H9 (cell line): Measurements from ENCODE around the gene ESPL1. TPM values are rescaled to one million over a fixed set of nuclear protein-coding genes. Genes with fewer than 3 reads are reported as not detected.

Experiments
- DNase-seq: peaks from one replicate; pipeline ENCODE4 v3.0.0-alpha.2; 2017
- H2AFZ ChIP-seq: one replicate; pipeline ENCODE4 v1.6.1; 2013; ENCODE audit warnings: mild to moderate bottlenecking, low read length, control low read depth, moderate library complexity
- H2AK5ac ChIP-seq: 2 replicates; pipeline ENCODE4 v1.6.1; 2013; ENCODE audit warnings: low read length, control low read depth, mixed read lengths; ENCODE audit not compliant: insufficient read length
- H2BK120ac ChIP-seq: one replicate; pipeline ENCODE4 v1.6.1; 2013; ENCODE audit warnings: low read depth, mild to moderate bottlenecking, low read length, control low read depth, inconsistent platforms; ENCODE audit not compliant: poor library complexity, severe bottlenecking
- H2BK12ac ChIP-seq: 2 replicates; pipeline ENCODE4 v1.6.1; 2013; ENCODE audit warnings: low read length, control low read depth, mixed read lengths, low read depth; ENCODE audit not compliant: insufficient read length
- H2BK15ac ChIP-seq: 2 replicates; pipeline ENCODE4 v1.6.1; 2013; ENCODE audit warnings: low read depth, low read length, control low read depth
- H2BK20ac ChIP-seq: one replicate; pipeline ENCODE4 v1.6.1; 2013; ENCODE audit warnings: low read depth, mild to moderate bottlenecking, low read length, control low read depth, inconsistent platforms; ENCODE audit not compliant: poor library complexity, severe bottlenecking
- H2BK5ac ChIP-seq: 2 replicates; pipeline ENCODE4 v1.6.1; 2013; ENCODE audit warnings: low read length, control low read depth, mixed read lengths; ENCODE audit not compliant: insufficient read length
- H3K14ac ChIP-seq: 2 replicates; pipeline ENCODE4 v1.6.1; 2013; ENCODE audit warnings: low read length, control low read depth; ENCODE audit not compliant: insufficient read depth
- H3K18ac ChIP-seq: 2 replicates; pipeline ENCODE4 v1.6.1; 2013; ENCODE audit warnings: low read depth, mild to moderate bottlenecking, mixed read lengths, low read length, control low read depth; ENCODE audit not compliant: insufficient read length
- H3K23ac ChIP-seq: 2 replicates; pipeline ENCODE4 v1.6.1; 2013; ENCODE audit warnings: low read length, control low read depth, mixed read lengths, low read depth; ENCODE audit not compliant: insufficient read length
- H3K23me2 ChIP-seq: 2 replicates; pipeline ENCODE4 v1.6.1; 2013; ENCODE audit warnings: low read depth, mild to moderate bottlenecking, mixed read lengths, low read length, control low read depth; ENCODE audit not compliant: insufficient read length, poor library complexity, severe bottlenecking
- H3K27ac ChIP-seq: 2 replicates; pipeline ENCODE4 v1.5.1; 2013; ENCODE audit warnings: low read length, control low read depth, mixed read lengths, low read depth; ENCODE audit not compliant: insufficient read length
- H3K27me3 ChIP-seq: 2 replicates; pipeline ENCODE4 v1.6.1; 2013; ENCODE audit warnings: low read length, control low read depth, inconsistent platforms; ENCODE audit not compliant: insufficient read depth
- H3K4ac ChIP-seq: 2 replicates; pipeline ENCODE4 v1.6.1; 2013; ENCODE audit warnings: low read depth, mild to moderate bottlenecking, control low read depth, inconsistent platforms, low read length, moderate library complexity
- H3K4me1 ChIP-seq: 2 replicates; pipeline ENCODE4 v1.6.1; 2013; ENCODE audit warnings: low read length, control low read depth, inconsistent platforms; ENCODE audit not compliant: insufficient read depth
- H3K4me2 ChIP-seq: 2 replicates; pipeline ENCODE4 v1.6.1; 2013; ENCODE audit warnings: low read length, control low read depth, mixed read lengths; ENCODE audit not compliant: insufficient read length, insufficient read depth
- H3K56ac ChIP-seq: 2 replicates; pipeline ENCODE4 v1.6.1; 2013; ENCODE audit warnings: low read depth, mild to moderate bottlenecking, mixed read lengths, low read length, control low read depth; ENCODE audit not compliant: insufficient read length
- H3K79me1 ChIP-seq: 2 replicates; pipeline ENCODE4 v1.6.1; 2013; ENCODE audit warnings: low read depth, mild to moderate bottlenecking, moderate library complexity, low read length, control low read depth, inconsistent platforms; ENCODE audit not compliant: insufficient read depth, poor library complexity, severe bottlenecking
- H3K79me2 ChIP-seq: 2 replicates; pipeline ENCODE4 v1.6.1; 2013; ENCODE audit warnings: low read length, control low read depth, inconsistent platforms; ENCODE audit not compliant: insufficient read depth
- H3K9ac ChIP-seq: 2 replicates; pipeline ENCODE4 v1.6.1; 2013; ENCODE audit warnings: low read length, control low read depth, mixed read lengths; ENCODE audit not compliant: insufficient read length; ENCODE audit errors: extremely low read depth
- H3K9me3 ChIP-seq: one replicate; pipeline ENCODE4 v1.6.1; 2013; ENCODE audit warnings: low read depth, low read length, inconsistent platforms; ENCODE audit not compliant: control insufficient read depth
- H3T11ph ChIP-seq: one replicate; pipeline ENCODE4 v1.6.1; 2013; ENCODE audit warnings: mild to moderate bottlenecking, low read length, control low read depth, inconsistent platforms
- H4K20me1 ChIP-seq: one replicate; pipeline ENCODE4 v1.6.1; 2013; ENCODE audit not compliant: control insufficient read depth, insufficient read length, insufficient read depth
- H4K5ac ChIP-seq: 2 replicates; pipeline ENCODE4 v1.6.1; 2013; ENCODE audit warnings: low read depth, mild to moderate bottlenecking, mixed read lengths, low read length, control low read depth; ENCODE audit not compliant: insufficient read length
- H4K8ac ChIP-seq: replicated peaks from 2 replicates; pipeline ENCODE4 v1.6.1; 2013; ENCODE audit warnings: low read length, control low read depth, mixed read lengths, low read depth; ENCODE audit not compliant: insufficient read length
- H4K91ac ChIP-seq: 2 replicates; pipeline ENCODE4 v1.6.1; 2013; ENCODE audit warnings: low read depth, mild to moderate bottlenecking, moderate library complexity, mixed read lengths, low read length, control low read depth; ENCODE audit not compliant: insufficient read length
- H3K27ac Mint-ChIP-seq, 3 experiments: 2 replicates in 2 of 3; 3 replicates in 1 of 3; pipeline ENCODE4 v1.8.0; 2020 to 2021; ENCODE audit warnings: mixed read lengths in 3 of 3, mild to moderate bottlenecking in 1 of 3, moderate library complexity in 1 of 3
- H3K27me3 Mint-ChIP-seq: 2 replicates; pipeline ENCODE4 v1.8.0; 2021; ENCODE audit warnings: low read depth, mild to moderate bottlenecking, moderate library complexity, mixed read lengths
- H3K36me3 Mint-ChIP-seq, 3 experiments: 2 replicates in 2 of 3; 3 replicates in 1 of 3; pipeline ENCODE4 v1.8.0; 2020 to 2021; ENCODE audit warnings: low read depth in 3 of 3, mixed read lengths in 3 of 3; ENCODE audit not compliant: insufficient read depth in 1 of 3
- H3K4me1 Mint-ChIP-seq, 2 experiments: 2 replicates each; pipeline ENCODE4 v1.8.0; 2020; ENCODE audit warnings: mixed read lengths in 2 of 2
- H3K4me3 Mint-ChIP-seq, 2 experiments: 2 replicates in 1 of 2; 3 replicates in 1 of 2; pipeline ENCODE4 v1.8.0; 2020 to 2021; ENCODE audit warnings: mild to moderate bottlenecking in 2 of 2, mixed read lengths in 2 of 2, moderate library complexity in 1 of 2
- H3K9me3 Mint-ChIP-seq, 2 experiments: 2 replicates in 1 of 2; 3 replicates in 1 of 2; pipeline ENCODE4 v1.8.0; 2020; ENCODE audit warnings: mild to moderate bottlenecking in 2 of 2, mixed read lengths in 2 of 2, moderate library complexity in 1 of 2
- CTCF ChIP-seq: fragments of 200-600 bp; sonication (generic); conservative IDR thresholded peaks from 3 replicates; pipeline ENCODE4 v1.8.0; 2021; ENCODE audit warnings: antibody characterized with exemption, mild to moderate bottlenecking
- WGBS: extraction: QIAGEN DNeasy Blood & Tissue Kit; methylation state at CpG from one replicate; pipeline ENCODE4 v1.1.7; 2013; ENCODE audit warnings: missing lambda C conversion rate, low lambda C conversion rate, mixed read lengths; ENCODE audit not compliant: insufficient read length; ENCODE audit errors: extremely low coverage; 5-methylcytosine and 5-hydroxymethylcytosine counted together
- total RNA-seq: library from RNA; stranded (reverse); gene quantifications from 2 replicates; pipeline ENCODE4 v1.2.1, GENCODE V29; 2021

ESPL1 gene
- total RNA-seq, 1 experiment from 2014 or later, result 43.2 TPM

- Mint-ChIP-seq H3K4me3 (no peak overlapping the region), H3K27me3 (peaks cover 82% of the 10 kb centered on the region), H3K9me3 (no peaks in the 10 kb centered on the region), H3K4me1 (peaks cover 19 to 29% of the 10 kb centered on the region in 2 experiments), H3K36me3 (no peaks in the 10 kb centered on the region), H3K27ac (no peak overlapping the region)
- no peaks in the 10 kb centered on the region for H3K4me1 ChIP-seq
- H3K79me2 ChIP-seq, result no peaks in the 10 kb centered on the region
- H3K4me2 ChIP-seq, result no peak overlapping the region
- H3K18ac ChIP-seq, result no peak overlapping the region
- no peak overlapping the region for H3T11ph ChIP-seq
- WGBS, result no CpG with 5 or more reads among the region's 9 CpGs
- H4K5ac ChIP-seq, result no peak overlapping the region
- no peak overlapping the region for H3K23ac ChIP-seq
- H2BK120ac ChIP-seq, result no peak overlapping the region
- no peaks in the 10 kb centered on the region for H3K9me3 ChIP-seq
- H3K56ac ChIP-seq, result no peak overlapping the region
- H4K8ac ChIP-seq, result no peak overlapping the region
- H3K14ac ChIP-seq, result no peak overlapping the region
- no peak overlapping the region for H2BK5ac ChIP-seq
- no peak overlapping the region for H2BK12ac ChIP-seq
- H3K79me1 ChIP-seq, result no peaks in the 10 kb centered on the region
- H2AK5ac ChIP-seq, result no peak overlapping the region
- H2AFZ ChIP-seq, result no peak overlapping the region
- H2BK20ac ChIP-seq, result no peak overlapping the region
- peaks cover 12% of the 10 kb centered on the region for H3K23me2 ChIP-seq
- H4K91ac ChIP-seq, result no peak overlapping the region
- DNase-seq, result no peak
- no peaks in the 10 kb centered on the region; the same call in 1 of the 2 replicates for H3K27me3 ChIP-seq
- H3K27ac ChIP-seq, result no peak overlapping the region
- no peak overlapping the region for H3K9ac ChIP-seq
- no peak overlapping the region for H3K4ac ChIP-seq
- no peak overlapping the region for H2BK15ac ChIP-seq
- H4K20me1 ChIP-seq, result no peaks in the 10 kb centered on the region
- no peak for TF ChIP-seq CTCF
Observed at GRCh38 chr12:53340398-53340797, 72.3 kb downstream of the ESPL1 start.

Other genes starting within 250 kb of the ESPL1 start
- gene TNS2, start 218.2 kb upstream of the ESPL1 start, total RNA-seq, result 3.6 and 4.5 TPM in 2 replicates
- gene SPRYD3, start 188.9 kb upstream of the ESPL1 start, total RNA-seq, result 5.8 and 6.5 TPM in 2 replicates
- 4.2 and 5.7 TPM in 2 replicates for gene IGFBP6, start 170.6 kb upstream of the ESPL1 start, total RNA-seq
- gene SOAT2, start 164.8 kb upstream of the ESPL1 start, total RNA-seq, result not detected in 2 replicates
- gene ZNF740, start 87.6 kb upstream of the ESPL1 start, total RNA-seq, result 41.2 and 47.2 TPM in 2 replicates
- gene CSAD, start 87.4 kb upstream of the ESPL1 start, total RNA-seq, result 7.4 and 7.7 TPM in 2 replicates
- gene ITGB7, start 61.0 kb upstream of the ESPL1 start, total RNA-seq, result 0.26 and 0.39 TPM in 2 replicates
- 42.6 and 43.7 TPM in 2 replicates for gene RARG, start 36.1 kb upstream of the ESPL1 start, total RNA-seq
- gene PFDN5, start 27.2 kb downstream of the ESPL1 start, total RNA-seq, result 285 and 292 TPM in 2 replicates
- 89.5 and 91.8 TPM in 2 replicates for gene MYG1, start 31.4 kb downstream of the ESPL1 start, total RNA-seq
- 83.9 and 85.8 TPM in 2 replicates for gene AAAS, start 53.3 kb downstream of the ESPL1 start, total RNA-seq
- not detected in 2 replicates for gene SP7, start 68.1 kb downstream of the ESPL1 start, total RNA-seq
- gene SP1, start 111.9 kb downstream of the ESPL1 start, total RNA-seq, result 76.4 and 76.8 TPM in 2 replicates
- gene AMHR2, start 155.6 kb downstream of the ESPL1 start, total RNA-seq, result not detected in 2 replicates
- 144 and 147 TPM in 2 replicates for gene PRR13, start 173.4 kb downstream of the ESPL1 start, total RNA-seq
- 1,184 and 1,207 TPM in 2 replicates for gene PCBP2, start 183.8 kb downstream of the ESPL1 start, total RNA-seq
- 22.3 and 26.6 TPM in 2 replicates for gene MAP3K12, start 231.2 kb downstream of the ESPL1 start, total RNA-seq
- gene TARBP2, start 233.0 kb downstream of the ESPL1 start, total RNA-seq, result 79.2 and 80.1 TPM in 2 replicates
- gene NPFF, start 239.2 kb downstream of the ESPL1 start, total RNA-seq, result not detected in 2 replicates